ENCODE results near the gene CYSRT1. TPM values are rescaled to one million over a fixed set of nuclear protein-coding genes. Genes with fewer than 3 reads are reported as not detected.
A peak's percentile ranks its signal among the peaks of the same experiment; 100 is the strongest.

The CYSRT1 gene, protein sequence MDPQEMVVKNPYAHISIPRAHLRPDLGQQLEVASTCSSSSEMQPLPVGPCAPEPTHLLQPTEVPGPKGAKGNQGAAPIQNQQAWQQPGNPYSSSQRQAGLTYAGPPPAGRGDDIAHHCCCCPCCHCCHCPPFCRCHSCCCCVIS
- under 1 TPM; 0.45 to 0.55 TPM for total RNA-seq

DNA sequence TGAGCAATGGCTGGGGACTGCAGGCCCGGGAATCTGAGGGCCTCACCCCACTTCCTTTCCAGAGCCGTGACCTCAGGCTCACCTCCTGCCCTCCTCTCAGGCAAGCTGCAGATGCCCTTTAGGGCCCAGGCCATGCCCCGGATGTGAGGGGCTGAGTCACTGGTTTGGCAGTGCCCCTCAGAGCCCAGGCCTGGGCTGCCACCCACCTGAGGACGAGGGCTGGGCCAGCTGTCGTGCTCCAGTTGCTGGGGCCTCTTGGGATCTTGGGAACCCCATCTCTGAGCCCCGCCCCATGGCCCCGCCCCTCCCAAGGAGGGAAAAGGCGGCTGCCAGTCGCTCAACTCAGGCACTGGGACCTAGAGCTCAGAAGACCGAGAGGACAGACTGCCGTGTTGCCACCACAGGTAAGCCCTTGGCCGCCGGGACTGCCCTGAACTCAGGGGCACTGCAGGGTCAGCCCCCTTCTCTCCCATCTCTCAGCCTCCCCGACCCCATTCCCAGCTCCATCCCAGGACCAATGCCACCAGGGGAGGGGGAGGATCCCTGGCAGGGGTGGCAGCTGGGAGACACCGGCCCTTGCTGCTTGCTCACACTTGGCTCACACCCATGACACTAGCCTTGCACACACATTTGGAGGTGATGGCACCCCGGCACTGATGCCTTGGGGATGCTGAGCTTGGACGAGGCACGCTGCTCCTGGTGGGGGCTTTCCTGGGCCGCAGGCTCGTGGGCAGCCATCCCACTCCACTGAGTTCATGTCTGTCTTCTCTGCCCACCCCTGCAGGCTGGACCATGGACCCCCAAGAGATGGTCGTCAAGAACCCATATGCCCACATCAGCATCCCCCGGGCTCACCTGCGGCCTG is at the start of gene CYSRT1:
Gene CYSRT1, plus strand, starts transcription at position 345 of the 865 bp plus-strand sequence. Its CDS starts 448 bp downstream, at position 793.
- Mint-ChIP-seq H3K4me1 (peaks cover 7% of the 10 kb centered on the region), H3K27ac (peak within 1 kb of the TSS; percentile 82)

DNA sequence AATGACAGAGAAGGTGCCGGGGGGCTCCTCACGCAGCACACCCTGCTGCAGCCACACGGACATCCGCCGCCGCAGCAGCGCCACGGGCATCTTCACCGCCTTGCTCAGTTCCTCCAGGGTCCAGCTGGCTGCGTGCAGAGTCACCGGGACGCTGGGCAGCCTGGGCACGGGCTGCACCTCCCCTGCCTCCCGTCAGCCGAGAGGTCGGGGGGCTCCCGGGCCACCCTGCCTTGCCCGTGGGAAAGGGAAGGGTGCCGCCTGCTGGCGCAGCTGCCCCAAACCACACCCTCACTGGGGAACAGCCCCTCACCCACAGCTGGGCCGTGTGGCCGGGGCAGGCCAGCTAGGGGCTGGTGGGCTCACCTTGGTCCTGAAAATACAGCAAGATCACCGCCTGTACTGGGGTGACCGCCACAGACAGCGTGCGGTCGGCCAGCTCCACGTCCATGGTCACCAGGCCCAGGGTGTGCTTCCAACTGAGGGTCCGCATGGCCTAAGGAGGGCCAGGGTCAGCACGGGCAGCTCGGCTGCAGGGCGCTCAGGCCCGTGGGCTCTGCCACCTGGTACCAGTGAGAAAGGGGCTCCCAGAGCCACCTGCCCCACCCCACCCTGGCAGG is 49.5 kb upstream of the CYSRT1 start:
- Mint-ChIP-seq H3K4me1 (no peaks in the 10 kb centered on the region), H3K27ac (no peak overlapping the region), H3K9me3 (no peaks in the 10 kb centered on the region), H3K27me3 (peaks cover 15% of the 10 kb centered on the region), H3K4me3 (no peak overlapping the region), H3K36me3 (peaks cover 2% of the 10 kb centered on the region)
- no peak for ATAC-seq (ENCODE audit: low read depth)
- no peak for DNase-seq
- POLR2A ChIA-PET, result no interaction called here

More for the DNA sequence above, at the start of gene CYSRT1:
- POLR2A ChIA-PET, result interaction anchor here (0.6 to 4.9 kb wide), 13 partner anchors 15 to 527 kb away, joined by 3 to 43 read pairs (median 9); partner anchors contain the start of genes ANAPC2, MAN1B1, NDOR1 and SAPCD2
- Mint-ChIP-seq H3K27me3 (peaks cover 2% of the 10 kb centered on the region), H3K9me3 (no peaks in the 10 kb centered on the region), H3K36me3 (no peaks in the 10 kb centered on the region), H3K4me3 (peak within 1 kb of the TSS; percentile 84)
- no peak for ATAC-seq (ENCODE audit: low read depth)
- peak; percentile 49 for DNase-seq

DNA sequence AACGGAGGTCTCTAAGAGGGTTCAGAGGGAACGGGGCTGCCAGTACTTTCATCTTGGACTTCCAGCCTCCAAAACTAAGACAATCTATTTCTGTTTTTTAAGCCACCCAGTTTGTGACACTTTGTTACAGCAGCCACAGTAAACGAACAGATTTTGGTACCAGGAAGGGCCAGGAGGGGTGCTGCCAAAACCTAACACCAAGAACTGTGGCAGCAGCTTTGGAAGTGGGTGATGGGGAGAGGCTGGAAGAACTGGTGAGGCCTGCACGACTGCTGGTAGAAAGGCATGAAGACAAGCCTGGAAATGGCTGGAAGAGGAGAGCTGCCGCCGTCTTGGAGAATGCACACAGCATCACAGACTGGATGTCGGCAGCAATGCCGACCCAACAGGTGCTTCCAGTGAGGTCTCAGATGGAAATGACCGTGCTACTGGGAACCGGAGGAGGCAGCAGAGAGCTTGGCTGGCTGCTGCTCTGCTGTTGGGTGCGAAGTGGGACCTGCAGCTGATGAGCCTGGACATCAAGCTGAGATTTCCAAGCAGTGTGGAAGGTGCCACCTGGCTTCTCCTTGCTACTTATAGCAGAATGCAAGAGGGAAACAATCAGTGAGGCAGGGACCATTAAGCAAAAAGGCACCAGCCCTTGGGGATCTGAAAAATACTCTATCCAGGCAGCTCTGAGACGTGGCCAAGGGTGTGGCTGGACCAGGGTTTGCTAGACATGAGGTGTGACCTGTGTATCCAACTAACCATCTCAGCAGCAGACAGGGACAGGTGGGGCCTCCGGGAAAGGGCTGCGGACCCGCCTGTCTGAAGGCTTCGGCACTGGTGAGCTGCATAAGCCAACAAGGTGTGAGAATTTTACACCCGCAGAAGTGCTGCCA is 48.4 kb upstream of the CYSRT1 start:
- Mint-ChIP-seq H3K4me3 (no peak overlapping the region), H3K9me3 (no peaks in the 10 kb centered on the region), H3K27me3 (peaks cover 8% of the 10 kb centered on the region), H3K4me1 (no peaks in the 10 kb centered on the region), H3K27ac (no peak overlapping the region), H3K36me3 (peaks cover 2% of the 10 kb centered on the region)
- POLR2A ChIA-PET, result no interaction called here
- DNase-seq, result no peak
- peak; percentile 52 for ATAC-seq (ENCODE audit: low read depth)

DNA sequence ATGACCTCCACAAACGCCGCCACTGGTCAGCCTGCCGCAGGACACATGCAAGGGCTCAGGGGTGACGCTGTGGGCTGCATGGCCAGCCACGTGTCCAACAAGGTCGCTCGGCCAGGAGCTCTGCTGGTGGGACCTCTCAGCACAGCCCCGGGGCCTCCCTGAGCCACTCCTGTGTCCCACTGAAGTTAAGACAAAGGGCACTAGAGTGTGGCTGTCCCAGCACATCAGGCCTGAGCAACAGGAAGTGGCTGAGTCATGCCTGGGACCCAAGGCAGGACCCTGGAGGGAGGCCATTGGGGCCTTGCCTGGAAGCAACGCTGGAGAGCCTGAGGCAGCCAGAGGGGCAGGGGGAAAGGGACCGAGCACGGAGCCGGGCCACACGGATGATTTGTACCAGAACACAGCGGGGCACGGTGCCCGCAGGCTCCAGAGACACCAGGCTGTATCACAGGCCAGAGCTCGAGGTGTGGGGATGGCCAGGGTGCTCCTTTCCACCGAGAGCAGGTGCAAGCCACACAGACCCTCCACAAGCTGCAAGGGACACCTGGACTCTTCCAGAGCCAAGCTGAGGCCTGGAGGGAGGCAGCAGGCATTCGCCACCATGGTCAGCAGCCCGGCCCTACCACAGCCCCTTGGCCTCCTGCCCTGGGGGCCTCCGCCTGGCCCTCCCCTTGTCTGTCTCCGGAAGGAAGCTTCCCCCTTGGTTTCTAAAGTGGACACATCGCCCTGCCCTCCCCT is 46.6 kb upstream of the CYSRT1 start:
- Mint-ChIP-seq H3K4me3 (no peak overlapping the region), H3K36me3 (peaks cover 5% of the 10 kb centered on the region), H3K4me1 (no peaks in the 10 kb centered on the region), H3K9me3 (no peaks in the 10 kb centered on the region), H3K27me3 (peaks cover 2% of the 10 kb centered on the region), H3K27ac (no peak overlapping the region)
- no peak for ATAC-seq (ENCODE audit: low read depth)
- DNase-seq, result no peak
- POLR2A ChIA-PET, result interaction anchor here (0.9 kb wide), 1 partner anchor 11 kb away, joined by 3 read pairs; no protein-coding TSS in a partner anchor

DNA sequence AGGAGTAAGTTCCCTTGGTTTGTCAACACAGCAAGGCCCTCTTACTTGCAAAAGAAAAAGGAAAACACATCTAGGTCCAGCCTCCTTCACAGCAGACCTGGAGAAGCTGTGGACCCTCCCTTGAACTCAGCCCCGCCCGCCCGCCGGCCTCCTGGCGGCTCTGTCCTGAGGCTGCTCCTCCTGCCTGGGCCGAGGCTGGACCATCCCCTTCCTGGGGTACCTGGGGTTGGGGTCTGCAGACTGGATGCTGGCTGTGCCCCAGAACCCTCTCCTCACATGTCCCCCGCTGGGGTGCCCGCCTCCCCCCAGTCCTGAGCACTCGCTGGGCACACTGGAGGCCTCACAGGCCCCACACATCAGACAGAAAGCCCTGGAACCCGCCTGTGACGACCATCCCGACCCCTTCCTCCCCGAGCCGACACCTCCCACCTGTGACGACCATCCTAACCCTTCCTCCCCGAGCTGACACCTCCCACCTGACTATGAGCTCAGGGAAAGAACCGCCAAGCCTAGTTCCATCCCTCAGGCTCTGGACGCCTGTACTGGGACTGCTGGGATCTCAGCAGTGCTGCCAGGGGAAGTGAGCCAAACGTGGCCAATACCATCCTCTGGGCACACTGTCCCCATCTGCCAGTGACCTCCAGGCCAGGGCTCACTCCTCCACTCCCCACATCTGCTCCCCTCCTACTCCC is 45.9 kb upstream of the CYSRT1 start:
- peak overlapping the region; percentile 38 for H3K27ac Mint-ChIP-seq
- H3K4me3 Mint-ChIP-seq, result no peak overlapping the region
- H3K9me3 Mint-ChIP-seq, result no peaks in the 10 kb centered on the region
- POLR2A ChIA-PET, result interaction anchor here (0.9 kb wide), 1 partner anchor 10 kb away, joined by 3 read pairs; no protein-coding TSS in a partner anchor
- DNase-seq, result no peak
- H3K4me1 Mint-ChIP-seq, result no peaks in the 10 kb centered on the region
- H3K27me3 Mint-ChIP-seq, result peaks cover 2% of the 10 kb centered on the region
- no peak for ATAC-seq (ENCODE audit: low read depth)
- peaks cover 5% of the 10 kb centered on the region for H3K36me3 Mint-ChIP-seq

DNA sequence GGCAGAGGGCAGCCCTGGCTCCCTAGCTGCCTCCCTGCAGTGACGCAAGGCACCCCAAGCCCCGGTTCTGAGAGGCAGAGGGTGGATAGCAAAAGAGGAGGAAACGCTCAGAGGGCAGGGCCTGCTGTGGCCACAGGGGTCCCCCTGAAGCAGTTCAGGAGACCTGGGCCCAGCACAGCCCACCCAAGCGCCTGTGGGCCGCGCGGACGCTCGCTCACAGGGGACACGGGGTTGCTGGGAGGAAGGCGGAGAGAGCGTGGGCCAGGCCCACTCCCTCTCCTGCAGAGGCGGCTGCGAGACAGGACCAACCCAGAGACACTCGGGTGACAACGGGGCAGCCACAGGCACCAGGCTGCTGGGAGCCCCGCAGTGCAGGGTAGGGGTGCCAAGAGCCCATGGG is 45.2 kb upstream of the CYSRT1 start:
- POLR2A ChIA-PET, result no interaction called here
- Mint-ChIP-seq H3K27me3 (peaks cover 2% of the 10 kb centered on the region), H3K36me3 (peaks cover 7% of the 10 kb centered on the region), H3K4me3 (no peak overlapping the region), H3K27ac (no peak overlapping the region), H3K4me1 (no peaks in the 10 kb centered on the region), H3K9me3 (no peaks in the 10 kb centered on the region)
- no peak for DNase-seq
- no peak for ATAC-seq (ENCODE audit: low read depth)

DNA sequence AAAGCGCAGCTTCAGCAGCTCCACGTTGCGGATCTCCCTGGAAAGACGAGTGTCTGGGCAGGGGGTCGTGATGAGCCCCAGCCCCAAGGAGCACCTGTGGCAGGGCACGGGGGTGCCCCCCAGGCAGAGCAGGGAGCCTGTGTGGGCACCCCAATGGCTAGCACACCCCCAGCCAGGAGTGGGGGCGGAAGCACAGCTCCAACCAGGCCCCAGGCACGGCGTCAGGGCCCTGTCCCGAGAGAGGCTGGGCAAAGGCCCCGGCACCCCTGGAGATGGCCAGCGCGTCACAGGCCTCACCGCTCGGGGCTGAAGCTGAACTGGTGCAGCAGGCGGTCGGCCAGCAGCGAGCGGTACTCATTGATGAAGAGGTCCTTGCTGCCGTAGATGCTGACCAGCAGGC is 44.5 kb upstream of the CYSRT1 start:
- H3K36me3 Mint-ChIP-seq, result peaks cover 7% of the 10 kb centered on the region
- H3K27me3 Mint-ChIP-seq, result peaks cover 2% of the 10 kb centered on the region
- DNase-seq, result no peak
- H3K27ac Mint-ChIP-seq, result no peak overlapping the region
- no peaks in the 10 kb centered on the region for H3K4me1 Mint-ChIP-seq
- no peak overlapping the region for H3K4me3 Mint-ChIP-seq
- no peaks in the 10 kb centered on the region for H3K9me3 Mint-ChIP-seq
- POLR2A ChIA-PET, result no interaction called here
- ATAC-seq (ENCODE audit: low read depth), result no peak

DNA sequence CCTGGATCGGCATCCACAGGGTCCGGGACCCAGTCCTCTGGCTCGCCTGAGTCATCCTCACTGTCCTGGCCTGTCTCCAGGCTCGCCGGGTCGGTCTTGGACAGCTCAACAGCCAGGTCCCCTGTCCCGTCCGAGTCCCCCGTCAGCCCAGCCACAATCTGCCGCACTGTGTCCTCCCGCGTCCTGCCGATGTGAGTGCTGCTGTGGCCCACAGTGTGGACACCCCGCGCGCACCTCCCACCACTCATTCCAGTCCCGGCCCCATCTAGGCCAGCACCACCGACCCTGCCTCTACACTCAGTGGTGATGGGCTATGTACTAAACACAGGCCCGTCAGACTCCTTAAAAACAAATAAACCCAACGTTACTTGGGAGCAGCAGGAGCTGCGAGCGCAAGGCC is 43.3 kb upstream of the CYSRT1 start:
- POLR2A ChIA-PET, result no interaction called here
- no peak overlapping the region for H3K27ac Mint-ChIP-seq
- H3K9me3 Mint-ChIP-seq, result no peaks in the 10 kb centered on the region
- DNase-seq (no peak), ATAC-seq (ENCODE audit: low read depth) (no peak)
- H3K27me3 Mint-ChIP-seq, result no peaks in the 10 kb centered on the region
- H3K4me3 Mint-ChIP-seq, result no peak overlapping the region
- H3K36me3 Mint-ChIP-seq, result peaks cover 7% of the 10 kb centered on the region
- peaks cover under 1% of the 10 kb centered on the region for H3K4me1 Mint-ChIP-seq

DNA sequence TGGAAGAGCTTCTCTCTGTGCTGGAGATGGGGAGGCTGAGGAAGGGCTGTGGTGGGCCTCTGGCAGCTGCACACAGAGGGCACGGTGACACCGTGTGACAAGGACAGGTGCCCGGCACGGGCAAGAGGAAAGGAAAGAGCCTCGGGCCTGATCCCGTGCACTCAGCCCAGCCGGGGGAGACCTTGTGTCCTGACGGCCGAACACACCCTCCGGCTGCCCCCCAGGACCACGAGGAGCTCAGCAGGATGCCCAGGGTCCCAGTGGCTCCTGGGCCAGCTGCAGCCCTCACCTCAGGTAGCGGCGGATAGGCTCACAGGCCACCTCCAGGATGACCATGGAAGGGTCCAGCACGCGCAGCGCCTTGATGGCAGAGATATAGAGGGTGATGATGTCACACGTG is 42.1 kb upstream of the CYSRT1 start:
- H3K27me3 Mint-ChIP-seq, result no peaks in the 10 kb centered on the region
- H3K4me3 Mint-ChIP-seq, result no peak overlapping the region
- ATAC-seq (ENCODE audit: low read depth), result no peak
- POLR2A ChIA-PET, result no interaction called here
- H3K36me3 Mint-ChIP-seq, result peaks cover 4% of the 10 kb centered on the region
- H3K4me1 Mint-ChIP-seq, result peaks cover 9% of the 10 kb centered on the region
- no peak for DNase-seq
- no peaks in the 10 kb centered on the region for H3K9me3 Mint-ChIP-seq
- H3K27ac Mint-ChIP-seq, result no peak overlapping the region

DNA sequence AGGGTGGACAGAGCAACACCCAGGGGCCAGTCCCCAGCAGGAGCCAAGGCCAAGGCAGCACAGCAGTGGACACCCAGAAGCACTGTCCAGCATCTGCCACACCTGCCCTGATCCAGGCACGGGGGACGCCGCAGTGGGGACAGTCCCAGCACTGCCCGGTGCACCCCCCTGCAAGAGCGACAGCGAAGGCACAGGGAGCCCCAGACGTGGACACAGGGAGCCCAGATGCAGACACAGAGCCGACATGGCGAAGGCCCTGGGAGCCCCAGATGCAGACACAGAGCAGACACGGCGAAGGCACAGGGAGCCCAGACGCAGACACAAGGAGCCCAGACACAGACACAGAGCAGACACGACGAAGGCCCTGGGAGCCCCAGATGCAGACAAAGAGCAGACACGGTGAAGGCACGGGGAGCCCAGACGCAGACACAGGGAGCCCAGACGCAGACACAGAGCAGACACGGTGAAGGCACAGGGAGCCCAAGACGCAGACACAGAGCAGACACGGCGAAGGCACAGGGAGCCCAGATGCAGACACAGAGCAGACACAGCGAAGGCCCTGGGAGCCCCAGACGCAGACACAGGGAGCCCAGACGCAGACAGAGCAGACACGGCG is 40.9 kb upstream of the CYSRT1 start:
- H3K27ac Mint-ChIP-seq, result no peak overlapping the region
- no peaks in the 10 kb centered on the region for H3K9me3 Mint-ChIP-seq
- ATAC-seq (ENCODE audit: low read depth) (no peak), DNase-seq (no peak)
- H3K36me3 Mint-ChIP-seq, result peaks cover 6% of the 10 kb centered on the region
- no peaks in the 10 kb centered on the region for H3K27me3 Mint-ChIP-seq
- H3K4me1 Mint-ChIP-seq, result peaks cover 11% of the 10 kb centered on the region
- H3K4me3 Mint-ChIP-seq, result no peak overlapping the region
- POLR2A ChIA-PET, result no interaction called here

DNA sequence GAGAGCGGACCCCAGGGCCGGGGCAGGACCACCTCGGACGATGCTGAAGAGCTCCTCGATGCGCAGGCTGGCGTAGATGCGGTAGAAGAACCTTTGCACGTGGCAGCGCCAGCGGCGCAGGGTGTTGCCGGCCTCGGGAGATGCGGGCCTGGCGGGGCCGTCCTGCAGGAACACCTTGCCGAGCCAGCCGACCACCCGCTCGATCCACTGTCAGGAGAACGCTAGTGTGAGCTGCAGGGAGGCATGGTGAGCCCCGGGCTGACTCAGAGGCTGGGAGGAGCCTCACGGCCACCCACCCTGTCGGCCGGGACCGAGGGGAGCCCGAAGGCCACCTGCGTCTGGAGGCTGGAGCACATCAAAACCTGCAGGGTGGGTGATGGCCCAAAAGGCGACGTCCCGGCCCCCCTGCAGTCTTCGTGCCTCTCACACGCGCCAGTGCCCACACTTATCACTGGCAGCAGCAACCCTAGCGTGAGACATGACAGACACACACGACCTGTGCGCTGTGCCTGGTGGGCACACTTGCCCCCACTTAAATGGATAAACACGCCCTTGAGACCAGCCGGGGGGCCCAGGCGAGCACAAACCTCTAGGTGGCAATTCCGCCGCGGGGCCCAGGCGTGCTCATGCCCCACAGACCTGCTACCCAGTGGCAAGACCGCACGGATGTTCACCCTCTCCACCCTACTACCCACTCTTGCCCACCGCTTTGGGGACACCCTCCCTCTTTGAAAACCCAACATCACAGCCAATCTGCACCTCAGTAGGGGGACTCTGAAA is 39.9 kb upstream of the CYSRT1 start:
- Mint-ChIP-seq H3K9me3 (no peaks in the 10 kb centered on the region), H3K36me3 (peaks cover 6% of the 10 kb centered on the region), H3K27ac (no peak overlapping the region), H3K27me3 (no peaks in the 10 kb centered on the region), H3K4me1 (peaks cover 16% of the 10 kb centered on the region), H3K4me3 (no peak overlapping the region)
- POLR2A ChIA-PET, result no interaction called here
- DNase-seq (no peak), ATAC-seq (ENCODE audit: low read depth) (no peak)

Measured in activated naive CD8-positive, alpha-beta T cell treated with anti-CD3 and anti-CD28 coated beads, Interleukin-2, amount 10 ng/mL, durations not matched to agents 7 days and 5 days (primary cell).